K562 (cell line): ENCODE results near the gene NPEPPS. TPM values are rescaled to one million over a fixed set of nuclear protein-coding genes. Genes with fewer than 3 reads are reported as not detected.

Source experiments
- ASH1L ChIP-seq: fragments of 450-650 bp; IDR thresholded peaks from 2 replicates; pipeline ENCODE4 v1.6.1; 2018; ENCODE audit warnings: borderline replicate concordance, mild to moderate bottlenecking, low read depth; ENCODE audit not compliant: partially characterized antibody
- BCOR ChIP-seq: fragments of 450-650 bp; IDR thresholded peaks from 2 replicates; pipeline ENCODE4 v1.6.1; 2016
- DACH1 ChIP-seq: fragments of 450-650 bp; IDR thresholded peaks from 2 replicates; pipeline ENCODE4 v1.6.1; 2018; ENCODE audit not compliant: partially characterized antibody
- ESRRB ChIP-seq: fragments of 250-450 bp; sonication (Bioruptor Pico); IDR thresholded peaks from 2 replicates; pipeline ENCODE4 v1.5.0; 2020; ENCODE audit warnings: mild to moderate bottlenecking, moderate library complexity, borderline replicate concordance
- FOS ChIP-seq: IDR thresholded peaks from 3 replicates; pipeline ENCODE4 v1.6.1; 2011; ENCODE audit not compliant: insufficient read length; ENCODE audit errors: extremely low read depth
- NCOA1 ChIP-seq: fragments of 450-650 bp; IDR thresholded peaks from 2 replicates; pipeline ENCODE4 v1.6.1; 2016; ENCODE audit warnings: low read depth
- ZBTB40 ChIP-seq, 2 experiments: fragments of 450-650 bp in 1 of 2; sonication (generic) in 1 of 2; formaldehyde crosslinking in 1 of 2; IDR thresholded peaks; 2 replicates each; pipeline versions ENCODE4 v1.7.1 to v1.9.0; 2016 to 2022; ENCODE audit warnings: inconsistent platforms in 1 of 2, mild to moderate bottlenecking in 1 of 2, missing genetic modification reagents in 1 of 2
- ZNF449 ChIP-seq: fragments of 250-450 bp; sonication (Bioruptor Pico); IDR thresholded peaks from 2 replicates; pipeline ENCODE4 v1.8.0; 2022; ENCODE audit warnings: moderate library complexity, mild to moderate bottlenecking, inconsistent platforms
- ZNF57 ChIP-seq: fragments of 450-650 bp; formaldehyde crosslinking; IDR thresholded peaks from 2 replicates; pipeline ENCODE4 v1.4.0; 2020; ENCODE audit warnings: mild to moderate bottlenecking, moderate library complexity
- polyA plus RNA-seq, 8 experiments: library from polyadenylated mRNA; depleted of rRNA in 4 of 8; stranded (reverse) in 5 of 8; unstranded in 3 of 8; fragments of >200 nt; fragmentation: Nextera tagmentation in 2 of 8; fragmentation: Illumina TruSeq in 1 of 8; extraction: Ambion mirVana in 2 of 8; extraction: Trizol in 1 of 8; gene quantifications; 2 replicates each; pipeline versions ENCODE4 v1.2.1 to v1.2.3, GENCODE V29; 2011 to 2014; ENCODE audit warnings: inconsistent platforms in 1 of 8, missing spikeins in 1 of 8
- total RNA-seq, 7 experiments: library from RNA; depleted of rRNA in 6 of 7; stranded (reverse); fragments of >200 nt in 6 of 7; fragmentation: Illumina TruSeq in 2 of 7; extraction: Trizol in 2 of 7; gene quantifications; 2 replicates each; pipeline versions ENCODE4 v1.2.1 to v1.2.3, GENCODE V29; 2011 to 2021; ENCODE audit warnings: low replicate concordance in 1 of 7
- TF ChIP-seq, protein P1 (sequence below): fragments of 450-650 bp; IDR thresholded peaks from 2 replicates; pipeline ENCODE4 v1.7.0; 2016; ENCODE audit warnings: borderline replicate concordance

The NPEPPS gene
- total and polyA plus RNA-seq, 9 of the 15 experiments (the other 6 are each of a cell fraction or from before 2014, with no cell fraction given), result 21.4 to 108 (median 46.0) TPM

DNA sequence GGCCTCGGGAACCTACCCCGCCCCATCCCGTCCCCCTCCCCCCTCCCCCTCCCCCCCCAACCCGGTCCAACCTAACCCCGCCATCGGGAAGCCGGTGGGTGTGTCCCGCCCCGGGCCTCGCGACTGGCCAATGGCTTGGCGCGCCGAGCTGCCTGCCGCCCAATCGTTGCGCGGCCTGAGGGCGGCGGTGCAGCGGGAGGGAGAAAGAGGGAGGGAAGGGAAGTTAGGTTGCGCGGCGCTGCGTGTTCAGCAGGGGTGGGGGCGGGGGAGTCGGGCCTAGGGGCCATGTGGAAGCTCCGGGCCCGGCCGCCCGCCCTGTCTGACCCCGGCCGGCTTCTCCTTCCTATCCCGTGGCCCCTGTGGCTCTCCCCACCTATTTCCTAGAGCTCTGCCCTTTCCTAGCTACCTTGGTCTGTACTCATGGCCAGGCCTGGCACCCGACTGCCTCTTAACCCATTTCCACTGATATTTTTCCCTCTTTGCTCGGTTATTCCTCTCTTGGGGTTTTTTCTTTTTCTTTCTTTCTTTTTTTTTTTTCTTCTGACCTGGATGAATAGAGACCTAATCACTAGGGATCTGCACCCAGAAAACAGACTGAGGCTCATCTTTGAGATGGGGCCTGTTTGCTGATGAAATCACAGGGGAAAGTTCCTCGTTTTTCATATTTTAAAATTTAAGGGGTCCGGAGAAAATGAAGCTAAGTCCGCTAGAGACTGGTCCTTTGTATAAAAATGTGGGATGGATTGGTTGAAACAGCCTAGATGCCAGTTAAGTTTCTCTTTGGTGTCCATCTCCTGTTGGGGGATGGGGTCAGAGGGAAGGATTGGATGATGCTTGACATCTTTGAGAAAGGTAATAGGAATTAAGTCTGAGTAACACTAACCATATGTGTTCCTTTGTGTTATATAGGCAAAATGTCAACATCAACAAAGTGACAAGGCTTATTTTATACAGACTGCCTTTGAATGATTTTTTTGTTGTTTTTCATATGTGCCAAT, 119.9 kb downstream of the NPEPPS start (continued):
- peak; percentile 64 for TF ChIP-seq ZBTB40 (IDR thresholded peaks at IDR 0.05)
- no peak for TF ChIP-seq ZBTB40 (CRISPR knock-in tag; IDR thresholded peaks at IDR 0.05)
- TF ChIP-seq FOS, result peak; percentile 88
- TF ChIP-seq ZNF449 (CRISPR knock-in tag), result no peak
- TF ChIP-seq ESRRB, result no peak
- TF ChIP-seq ASH1L, result peak; percentile 75
- TF ChIP-seq DACH1, result no peak
- no peak for TF ChIP-seq ZNF57
- no peak for TF ChIP-seq NCOA1
- TF ChIP-seq, protein P1, sequence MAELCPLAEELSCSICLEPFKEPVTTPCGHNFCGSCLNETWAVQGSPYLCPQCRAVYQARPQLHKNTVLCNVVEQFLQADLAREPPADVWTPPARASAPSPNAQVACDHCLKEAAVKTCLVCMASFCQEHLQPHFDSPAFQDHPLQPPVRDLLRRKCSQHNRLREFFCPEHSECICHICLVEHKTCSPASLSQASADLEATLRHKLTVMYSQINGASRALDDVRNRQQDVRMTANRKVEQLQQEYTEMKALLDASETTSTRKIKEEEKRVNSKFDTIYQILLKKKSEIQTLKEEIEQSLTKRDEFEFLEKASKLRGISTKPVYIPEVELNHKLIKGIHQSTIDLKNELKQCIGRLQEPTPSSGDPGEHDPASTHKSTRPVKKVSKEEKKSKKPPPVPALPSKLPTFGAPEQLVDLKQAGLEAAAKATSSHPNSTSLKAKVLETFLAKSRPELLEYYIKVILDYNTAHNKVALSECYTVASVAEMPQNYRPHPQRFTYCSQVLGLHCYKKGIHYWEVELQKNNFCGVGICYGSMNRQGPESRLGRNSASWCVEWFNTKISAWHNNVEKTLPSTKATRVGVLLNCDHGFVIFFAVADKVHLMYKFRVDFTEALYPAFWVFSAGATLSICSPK, result peak; percentile 83; the same call in 1 of the 2 replicates
- 0 out of 2 replicates have a peak, but pooled peaks have one; percentile 22 for TF ChIP-seq BCOR
